Glomerular visceral epithelial cell (primary cell): ENCODE measurements around the gene HAPLN1.
A peak's percentile ranks its signal among the peaks of the same experiment; 100 is the strongest.

Source experiments
- DNase-seq: peaks from one replicate; pipeline ENCODE4 v3.0.0-alpha.2; 2016; ENCODE audit errors: extremely low spot score

Gene HAPLN1

GRCh38 chr5:83641946-83642345 lies 78.7 kb downstream of the HAPLN1 start:
- no peak for DNase-seq

- no peak for DNase-seq
These were observed 80.7 kb downstream of the HAPLN1 start for GRCh38 chr5:83639911-83640310.

- no peak for DNase-seq
These were observed 84.5 kb downstream of the HAPLN1 start for GRCh38 chr5:83636156-83636555.

- DNase-seq, result no peak
These were observed 87.4 kb downstream of the HAPLN1 start for GRCh38 chr5:83633285-83633684.

GRCh38 chr5:83632874-83633273 lies 87.8 kb downstream of the HAPLN1 start:
- DNase-seq, result peak; percentile 77

GRCh38 chr5:83628360-83628759 lies 92.3 kb downstream of the HAPLN1 start:
- DNase-seq, result no peak

- DNase-seq, result no peak
These were observed 105.8 kb downstream of the HAPLN1 start for GRCh38 chr5:83614841-83615240.

- DNase-seq, result peak; percentile 69
These were observed 112.5 kb downstream of the HAPLN1 start for GRCh38 chr5:83608122-83608521.

- DNase-seq, result no peak
These were observed 125.4 kb downstream of the HAPLN1 start for GRCh38 chr5:83595217-83595616.

- no peak for DNase-seq
These were observed 129.7 kb downstream of the HAPLN1 start for GRCh38 chr5:83590966-83591365.

- DNase-seq, result no peak
These were observed 130.9 kb downstream of the HAPLN1 start for GRCh38 chr5:83589786-83590185.
